Endothelial cell (in vitro differentiated cells): ENCODE data around the gene NRXN3. TPM values are rescaled to one million over a fixed set of nuclear protein-coding genes. Genes with fewer than 3 reads are reported as not detected.

Experiments
- DNase-seq: peaks from one replicate; pipeline ENCODE4 v3.0.0; 2021; ENCODE audit warnings: low spot score
- H3K27ac Mint-ChIP-seq: one replicate; pipeline ENCODE4 v1.8.0; 2021; ENCODE audit warnings: mixed read lengths, inconsistent platforms; ENCODE audit not compliant: unreplicated experiment
- H3K27me3 Mint-ChIP-seq: one replicate; pipeline ENCODE4 v1.8.0; 2021; ENCODE audit warnings: mild to moderate bottlenecking, moderate library complexity, mixed read lengths, inconsistent platforms; ENCODE audit not compliant: unreplicated experiment
- H3K36me3 Mint-ChIP-seq: one replicate; pipeline ENCODE4 v1.8.0; 2021; ENCODE audit warnings: mild to moderate bottlenecking, low read depth, mixed read lengths, inconsistent platforms; ENCODE audit not compliant: unreplicated experiment
- H3K4me1 Mint-ChIP-seq: one replicate; pipeline ENCODE4 v1.8.0; 2021; ENCODE audit warnings: mild to moderate bottlenecking, mixed read lengths, inconsistent platforms; ENCODE audit not compliant: unreplicated experiment
- H3K4me3 Mint-ChIP-seq: one replicate; pipeline ENCODE4 v1.8.0; 2021; ENCODE audit warnings: mild to moderate bottlenecking, mixed read lengths, inconsistent platforms; ENCODE audit not compliant: unreplicated experiment
- H3K9me3 Mint-ChIP-seq: one replicate; pipeline ENCODE4 v1.8.0; 2021; ENCODE audit warnings: mixed read lengths, inconsistent platforms; ENCODE audit not compliant: unreplicated experiment
- CTCF ChIP-seq: fragments of 200-600 bp; sonication (generic); IDR thresholded peaks from one replicate; pipeline ENCODE4 v1.5.0; 2021; ENCODE audit warnings: antibody characterized with exemption; ENCODE audit not compliant: unreplicated experiment
- total RNA-seq: library from RNA; stranded (reverse); fragmentation: NEBNext Ultra II Directional; extraction: Animal tissue kit (Norgen Biotek cat#: 25700); gene quantifications from one replicate; pipeline ENCODE4 v1.2.1, GENCODE V29; 2021; ENCODE audit not compliant: unreplicated experiment

The NRXN3 gene
- total RNA-seq, 1 donor from 2014 or later, result 2.3 TPM

GRCh38 chr14:78405079-78405856 lies 235.1 kb downstream of the NRXN3 start:
- Mint-ChIP-seq H3K4me3 (no peak overlapping the region), H3K9me3 (no peaks in the 10 kb centered on the region)

GRCh38 chr14:78412475-78412874 lies 242.3 kb downstream of the NRXN3 start:
- Mint-ChIP-seq H3K36me3 (no peaks in the 10 kb centered on the region), H3K4me3 (no peak overlapping the region), H3K4me1 (no peaks in the 10 kb centered on the region), H3K9me3 (no peaks in the 10 kb centered on the region), H3K27ac (no peak overlapping the region), H3K27me3 (no peaks in the 10 kb centered on the region)
- no peak for DNase-seq
- TF ChIP-seq CTCF, result no peak

More at GRCh38 chr14:78405079-78405856, 235.1 kb downstream of the NRXN3 start:
- no peak for TF ChIP-seq CTCF
- Mint-ChIP-seq H3K27ac (no peak overlapping the region), H3K36me3 (no peaks in the 10 kb centered on the region), H3K4me1 (no peaks in the 10 kb centered on the region), H3K27me3 (no peaks in the 10 kb centered on the region)
- DNase-seq, result no peak

- TF ChIP-seq CTCF, result no peak
- Mint-ChIP-seq H3K27ac (no peak overlapping the region), H3K36me3 (no peaks in the 10 kb centered on the region), H3K4me3 (no peak overlapping the region), H3K4me1 (no peaks in the 10 kb centered on the region), H3K27me3 (no peaks in the 10 kb centered on the region), H3K9me3 (no peaks in the 10 kb centered on the region)
- no peak for DNase-seq
These were observed 244.0 kb downstream of the NRXN3 start for GRCh38 chr14:78414172-78414571.

GRCh38 chr14:78417532-78417931 lies 247.4 kb downstream of the NRXN3 start:
- no peaks in the 10 kb centered on the region for H3K9me3 Mint-ChIP-seq
- H3K36me3 Mint-ChIP-seq, result no peaks in the 10 kb centered on the region

More at GRCh38 chr14:78417532-78417931, 247.4 kb downstream of the NRXN3 start:
- Mint-ChIP-seq H3K27ac (no peak overlapping the region), H3K27me3 (no peaks in the 10 kb centered on the region), H3K4me3 (no peak overlapping the region), H3K4me1 (no peaks in the 10 kb centered on the region)
- no peak for DNase-seq
- no peak for TF ChIP-seq CTCF
